GM12874 (cell line): Measurements from ENCODE around the gene MFSD1.

Experiments used
- CTCF ChIP-seq: IDR thresholded peaks from 2 replicates; pipeline ENCODE4 v1.5.1; 2011; ENCODE audit warnings: low read depth, mild to moderate bottlenecking, control low read depth, low read length, moderate library complexity; ENCODE audit not compliant: insufficient read depth

MFSD1 gene

GRCh38 chr3:158839966-158840365 is 38.1 kb downstream of the MFSD1 start:
- TF ChIP-seq CTCF: no peak

- TF ChIP-seq CTCF: no peak
Observed at GRCh38 chr3:158841387-158841786, 39.5 kb downstream of the MFSD1 start.

GRCh38 chr3:158842976-158843375 is 41.1 kb downstream of the MFSD1 start:
- no peak for TF ChIP-seq CTCF

- peak; percentile 54 for TF ChIP-seq CTCF
Observed at GRCh38 chr3:158845765-158846350, 44.0 kb downstream of the MFSD1 start.

- no peak for TF ChIP-seq CTCF
Observed at GRCh38 chr3:158846803-158847451, 45.1 kb downstream of the MFSD1 start.

GRCh38 chr3:158847452-158847821 is 45.6 kb downstream of the MFSD1 start:
- TF ChIP-seq CTCF: no peak

- TF ChIP-seq CTCF: no peak
Observed at GRCh38 chr3:158847885-158848284, 46.0 kb downstream of the MFSD1 start.
